Activated naive CD8-positive, alpha-beta T cell treated with anti-CD3 and anti-CD28 coated beads, Interleukin-2, amount 50 U/mL, for 24 hours (primary cell): ENCODE results near the gene IL12RB2.

ENCODE experiments used
- ATAC-seq: fragments of 150-1000 bp; cut with Tn5 transposase; one replicate; pipeline ENCODE4 v1.10.0; 2021
- DNase-seq: peaks from one replicate; pipeline ENCODE4 v3.0.0; 2021
- H3K27ac Mint-ChIP-seq: one replicate; pipeline ENCODE4 v1.8.0; 2021; ENCODE audit warnings: mild to moderate bottlenecking, mixed read lengths
- H3K27me3 Mint-ChIP-seq: one replicate; pipeline ENCODE4 v1.8.0; 2021; ENCODE audit warnings: mixed read lengths
- H3K36me3 Mint-ChIP-seq: one replicate; pipeline ENCODE4 v1.8.0; 2021; ENCODE audit warnings: low read depth, mixed read lengths
- H3K4me1 Mint-ChIP-seq: one replicate; pipeline ENCODE4 v1.8.0; 2021; ENCODE audit warnings: mixed read lengths
- H3K4me3 Mint-ChIP-seq: one replicate; pipeline ENCODE4 v1.8.0; 2021; ENCODE audit warnings: mild to moderate bottlenecking, moderate library complexity, mixed read lengths
- H3K9me3 Mint-ChIP-seq: one replicate; pipeline ENCODE4 v1.8.0; 2021; ENCODE audit warnings: mixed read lengths

Gene IL12RB2, protein sequence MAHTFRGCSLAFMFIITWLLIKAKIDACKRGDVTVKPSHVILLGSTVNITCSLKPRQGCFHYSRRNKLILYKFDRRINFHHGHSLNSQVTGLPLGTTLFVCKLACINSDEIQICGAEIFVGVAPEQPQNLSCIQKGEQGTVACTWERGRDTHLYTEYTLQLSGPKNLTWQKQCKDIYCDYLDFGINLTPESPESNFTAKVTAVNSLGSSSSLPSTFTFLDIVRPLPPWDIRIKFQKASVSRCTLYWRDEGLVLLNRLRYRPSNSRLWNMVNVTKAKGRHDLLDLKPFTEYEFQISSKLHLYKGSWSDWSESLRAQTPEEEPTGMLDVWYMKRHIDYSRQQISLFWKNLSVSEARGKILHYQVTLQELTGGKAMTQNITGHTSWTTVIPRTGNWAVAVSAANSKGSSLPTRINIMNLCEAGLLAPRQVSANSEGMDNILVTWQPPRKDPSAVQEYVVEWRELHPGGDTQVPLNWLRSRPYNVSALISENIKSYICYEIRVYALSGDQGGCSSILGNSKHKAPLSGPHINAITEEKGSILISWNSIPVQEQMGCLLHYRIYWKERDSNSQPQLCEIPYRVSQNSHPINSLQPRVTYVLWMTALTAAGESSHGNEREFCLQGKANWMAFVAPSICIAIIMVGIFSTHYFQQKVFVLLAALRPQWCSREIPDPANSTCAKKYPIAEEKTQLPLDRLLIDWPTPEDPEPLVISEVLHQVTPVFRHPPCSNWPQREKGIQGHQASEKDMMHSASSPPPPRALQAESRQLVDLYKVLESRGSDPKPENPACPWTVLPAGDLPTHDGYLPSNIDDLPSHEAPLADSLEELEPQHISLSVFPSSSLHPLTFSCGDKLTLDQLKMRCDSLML

DNA sequence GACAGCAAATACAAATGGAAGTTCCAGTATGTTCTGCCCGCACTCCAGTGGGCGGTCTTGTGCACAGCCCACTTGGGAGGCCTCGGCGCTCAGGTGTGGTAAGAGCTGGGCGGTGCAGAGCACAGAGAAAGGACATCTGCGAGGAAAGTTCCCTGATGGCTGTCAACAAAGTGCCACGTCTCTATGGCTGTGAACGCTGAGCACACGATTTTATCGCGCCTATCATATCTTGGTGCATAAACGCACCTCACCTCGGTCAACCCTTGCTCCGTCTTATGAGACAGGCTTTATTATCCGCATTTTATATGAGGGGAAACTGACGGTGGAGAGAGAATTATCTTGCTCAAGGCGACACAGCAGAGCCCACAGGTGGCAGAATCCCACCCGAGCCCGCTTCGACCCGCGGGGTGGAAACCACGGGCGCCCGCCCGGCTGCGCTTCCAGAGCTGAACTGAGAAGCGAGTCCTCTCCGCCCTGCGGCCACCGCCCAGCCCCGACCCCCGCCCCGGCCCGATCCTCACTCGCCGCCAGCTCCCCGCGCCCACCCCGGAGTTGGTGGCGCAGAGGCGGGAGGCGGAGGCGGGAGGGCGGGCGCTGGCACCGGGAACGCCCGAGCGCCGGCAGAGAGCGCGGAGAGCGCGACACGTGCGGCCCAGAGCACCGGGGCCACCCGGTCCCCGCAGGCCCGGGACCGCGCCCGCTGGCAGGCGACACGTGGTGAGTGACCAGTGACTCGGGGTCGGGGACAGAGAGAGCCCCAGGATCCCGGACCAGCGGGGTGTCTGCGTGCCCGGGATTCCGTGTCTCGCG is at the start of gene IL12RB2:
TSS of gene IL12RB2 (plus strand) at position 623 of the 810 bp plus-strand sequence. CDS start 12,496 bp downstream, outside the sequence.
- no peaks in the 10 kb centered on the region for H3K9me3 Mint-ChIP-seq
- peak; percentile 62 for DNase-seq
- peak within 1 kb of the TSS; percentile 97 for H3K27ac Mint-ChIP-seq
- peaks cover 36% of the 10 kb centered on the region for H3K36me3 Mint-ChIP-seq
- peaks cover 11% of the 10 kb centered on the region for H3K27me3 Mint-ChIP-seq
- H3K4me1 Mint-ChIP-seq: peaks cover 70% of the 10 kb centered on the region
- peak within 1 kb of the TSS; percentile 94 for H3K4me3 Mint-ChIP-seq
- peak; percentile 84 for ATAC-seq

DNA sequence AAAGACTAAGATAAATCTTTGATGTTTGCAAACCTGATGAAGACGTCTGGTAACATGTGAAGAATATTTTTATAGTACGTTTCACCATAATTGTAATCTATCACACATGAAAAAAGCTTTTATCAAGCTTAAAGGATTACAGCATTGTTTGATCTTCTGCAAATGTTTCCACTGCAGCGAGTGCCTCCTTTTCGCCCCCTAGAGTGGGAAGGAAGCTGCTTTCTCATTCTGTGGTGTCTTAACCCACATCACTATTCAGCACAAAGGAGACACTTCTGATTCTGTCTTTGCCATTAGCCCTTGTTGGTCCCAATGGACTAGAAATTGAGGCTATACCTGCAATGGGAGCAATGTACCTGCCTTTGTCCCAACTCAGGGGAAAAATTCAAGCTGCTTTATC is 46.0 kb upstream of the IL12RB2 start:
- peak; percentile 66 for ATAC-seq
- Mint-ChIP-seq H3K4me1 (peaks cover 38% of the 10 kb centered on the region), H3K27me3 (no peaks in the 10 kb centered on the region), H3K36me3 (no peaks in the 10 kb centered on the region), H3K27ac (no peak overlapping the region), H3K4me3 (no peak overlapping the region), H3K9me3 (no peaks in the 10 kb centered on the region)
- no peak for DNase-seq

DNA sequence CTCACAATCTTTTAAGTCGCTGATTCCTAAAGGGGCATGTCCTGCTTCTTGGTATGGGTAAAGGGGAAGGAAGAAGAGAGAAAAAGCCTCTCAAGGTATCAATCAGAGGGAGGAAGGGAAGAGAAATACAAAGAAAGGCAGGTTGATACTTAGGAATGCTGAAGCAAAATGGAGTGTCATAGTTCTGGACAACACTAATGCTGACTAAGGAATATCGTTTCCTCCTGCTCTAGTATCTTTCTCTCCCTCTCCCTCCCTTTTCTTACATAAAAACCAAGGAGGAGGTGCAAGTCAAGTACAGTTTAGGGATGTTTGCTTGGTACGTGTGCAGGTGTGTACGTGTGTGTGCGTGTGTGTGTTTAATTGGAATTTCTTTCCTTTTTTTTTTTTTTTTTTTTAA is 44.9 kb upstream of the IL12RB2 start:
- no peaks in the 10 kb centered on the region for H3K36me3 Mint-ChIP-seq
- no peaks in the 10 kb centered on the region for H3K27me3 Mint-ChIP-seq
- H3K9me3 Mint-ChIP-seq: no peaks in the 10 kb centered on the region
- no peak overlapping the region for H3K27ac Mint-ChIP-seq
- no peak overlapping the region for H3K4me3 Mint-ChIP-seq
- DNase-seq (no peak), ATAC-seq (no peak)
- H3K4me1 Mint-ChIP-seq: peaks cover 39% of the 10 kb centered on the region

DNA sequence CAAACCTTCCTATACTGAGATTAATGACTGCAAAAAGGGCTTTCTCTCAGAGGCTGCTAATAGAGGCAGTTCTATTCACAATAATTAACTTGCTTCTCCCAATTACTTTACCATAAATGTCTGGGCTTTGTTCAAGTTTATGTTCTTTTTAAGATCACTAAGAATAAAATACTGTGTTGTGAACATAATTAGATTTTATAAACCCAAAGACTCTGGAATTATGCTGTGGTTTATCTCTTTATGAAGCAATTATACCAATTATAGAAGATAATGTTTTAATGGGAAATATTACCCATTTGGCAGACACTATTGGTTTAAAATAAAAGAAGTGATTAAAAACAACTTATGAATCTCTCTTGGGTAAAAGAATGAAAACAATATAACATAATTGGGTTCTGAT is 43.5 kb upstream of the IL12RB2 start:
- Mint-ChIP-seq H3K4me3 (no peak overlapping the region), H3K4me1 (peaks cover 41% of the 10 kb centered on the region)
- ATAC-seq: no peak

DNA sequence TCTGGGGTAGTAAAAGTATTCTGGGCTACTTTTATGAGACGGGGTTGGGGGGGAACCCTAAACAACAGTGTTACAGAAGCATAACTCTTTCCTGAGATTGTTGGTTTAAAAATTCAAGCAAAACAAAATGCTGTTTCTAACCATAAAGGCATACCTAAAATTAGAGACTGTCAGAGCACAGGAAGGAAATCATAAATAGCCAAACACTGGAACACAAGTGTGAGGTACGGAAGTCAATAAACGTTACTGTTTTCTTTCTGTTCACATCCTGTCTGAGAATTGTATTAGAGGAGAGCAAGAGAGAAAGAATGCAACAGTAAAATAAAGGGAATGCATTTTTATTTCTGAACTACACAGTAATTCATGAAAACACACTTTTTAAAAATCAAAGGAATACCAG is 42.8 kb upstream of the IL12RB2 start:
- ATAC-seq (no peak), DNase-seq (no peak)
- Mint-ChIP-seq H3K9me3 (peaks cover under 1% of the 10 kb centered on the region), H3K27ac (no peak overlapping the region), H3K27me3 (no peaks in the 10 kb centered on the region), H3K4me3 (peak overlapping the region; percentile 18), H3K4me1 (peaks cover 41% of the 10 kb centered on the region), H3K36me3 (no peaks in the 10 kb centered on the region)

More for the DNA sequence above, 43.5 kb upstream of the IL12RB2 start:
- no peaks in the 10 kb centered on the region for H3K36me3 Mint-ChIP-seq
- DNase-seq: no peak
- no peaks in the 10 kb centered on the region for H3K9me3 Mint-ChIP-seq
- no peak overlapping the region for H3K27ac Mint-ChIP-seq
- no peaks in the 10 kb centered on the region for H3K27me3 Mint-ChIP-seq

DNA sequence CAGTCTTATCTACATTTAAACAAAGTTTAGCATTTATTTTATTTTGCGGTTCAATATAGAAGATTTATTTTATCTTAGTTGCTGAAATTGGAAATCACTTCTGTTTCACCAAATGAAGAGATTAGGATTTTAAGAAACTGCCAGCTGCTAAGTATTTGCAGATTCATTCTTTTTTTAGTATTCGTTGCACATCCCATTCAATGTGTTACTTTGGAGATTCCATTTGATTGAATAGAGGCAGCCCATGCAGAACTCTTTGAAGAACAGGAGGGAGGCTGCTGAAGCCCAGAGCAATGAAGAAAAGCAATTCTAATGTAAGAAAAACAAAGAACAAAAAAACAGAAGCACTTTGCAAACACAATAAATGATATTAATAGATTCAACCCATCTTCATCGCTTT is 38.6 kb upstream of the IL12RB2 start:
- Mint-ChIP-seq H3K9me3 (peaks cover 34% of the 10 kb centered on the region), H3K27me3 (no peaks in the 10 kb centered on the region), H3K36me3 (peaks cover 20% of the 10 kb centered on the region)

DNA sequence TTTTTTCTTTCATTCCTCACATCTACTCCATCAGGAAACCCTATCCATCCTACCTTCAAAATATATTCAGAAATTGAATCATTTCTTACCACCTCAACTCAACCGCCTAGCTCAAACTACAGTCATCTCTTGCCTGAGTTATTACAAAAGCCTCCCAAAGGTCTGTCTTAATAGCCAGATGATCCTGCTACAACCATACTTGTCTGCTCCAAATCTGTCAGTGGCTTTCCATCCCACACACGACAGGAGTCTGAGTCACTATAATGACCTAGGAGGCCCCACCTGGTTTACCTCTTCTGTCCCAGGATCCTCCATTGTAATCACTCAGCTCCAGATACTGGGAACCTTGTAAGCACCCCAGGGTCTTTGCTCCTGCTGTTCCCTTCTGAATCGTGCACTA is 37.1 kb upstream of the IL12RB2 start:
- Mint-ChIP-seq H3K36me3 (peaks cover 21% of the 10 kb centered on the region), H3K9me3 (peaks cover 34% of the 10 kb centered on the region), H3K27me3 (no peaks in the 10 kb centered on the region), H3K27ac (peak overlapping the region; percentile 40), H3K4me1 (peaks cover 55% of the 10 kb centered on the region), H3K4me3 (no peak overlapping the region)
- peak; percentile 41 for ATAC-seq
- no peak for DNase-seq

More for the DNA sequence above, 38.6 kb upstream of the IL12RB2 start:
- peaks cover 49% of the 10 kb centered on the region for H3K4me1 Mint-ChIP-seq
- DNase-seq (no peak), ATAC-seq (no peak)
- no peak overlapping the region for H3K4me3 Mint-ChIP-seq
- no peak overlapping the region for H3K27ac Mint-ChIP-seq

DNA sequence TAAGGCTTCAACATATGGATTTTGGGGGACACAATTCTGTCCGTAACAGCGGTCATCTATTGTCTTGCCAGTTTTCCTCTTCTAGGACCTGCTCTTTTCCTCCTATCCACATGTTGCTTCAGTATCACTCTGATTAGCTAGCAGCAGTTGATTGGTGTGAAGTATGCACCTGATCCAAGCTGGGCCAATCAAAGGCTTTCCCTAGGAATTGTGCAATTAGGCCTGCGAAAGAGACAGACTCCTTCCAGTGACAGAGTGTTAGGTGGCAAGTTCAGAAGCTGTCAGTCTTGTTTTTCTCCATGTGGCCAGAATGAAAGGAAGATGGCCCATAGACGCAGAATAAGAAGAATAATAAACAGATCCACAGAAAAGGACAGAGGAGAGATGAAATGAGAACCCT is 34.1 kb upstream of the IL12RB2 start:
- Mint-ChIP-seq H3K4me3 (no peak overlapping the region), H3K27ac (peak overlapping the region; percentile 89)
- DNase-seq: no peak

DNA sequence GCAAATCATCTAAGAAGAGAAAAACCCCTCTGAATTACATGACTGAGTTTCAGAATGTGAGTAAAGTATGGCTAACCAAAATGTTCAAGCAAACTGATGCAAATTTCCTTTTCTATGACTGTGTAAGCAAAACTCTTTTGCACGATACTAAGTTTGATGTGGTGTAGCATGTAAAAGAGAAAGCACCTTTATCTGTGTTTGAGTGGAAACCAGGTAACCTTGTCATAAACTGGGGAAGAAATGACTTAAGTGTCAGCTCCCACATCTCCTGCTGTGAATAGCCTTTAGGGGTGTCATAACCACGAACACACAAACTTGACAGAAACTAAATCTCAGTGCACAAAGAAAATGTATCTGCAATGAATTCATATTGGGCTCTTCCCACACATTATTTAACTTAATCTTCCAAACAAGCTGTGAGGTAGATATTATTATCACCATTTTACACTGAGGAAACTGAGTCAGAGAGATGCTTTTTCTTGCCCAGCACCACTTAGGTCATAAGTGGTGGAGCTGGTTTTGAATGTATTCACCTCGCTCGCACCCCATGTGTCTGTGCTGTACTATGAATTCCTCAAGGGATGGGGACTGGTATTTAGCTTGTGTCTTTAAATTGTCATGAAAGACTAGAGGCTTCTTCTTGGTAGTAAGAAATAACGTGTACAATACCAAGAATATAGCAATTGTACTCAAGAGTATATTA is 32.9 kb upstream of the IL12RB2 start:
- DNase-seq: no peak
- Mint-ChIP-seq H3K27me3 (no peaks in the 10 kb centered on the region), H3K4me1 (peaks cover 60% of the 10 kb centered on the region), H3K36me3 (peaks cover 35% of the 10 kb centered on the region), H3K4me3 (peak overlapping the region; percentile 2), H3K27ac (peak overlapping the region; percentile 89), H3K9me3 (peaks cover 34% of the 10 kb centered on the region)
- peak; percentile 98 for ATAC-seq

More for the DNA sequence above, 34.1 kb upstream of the IL12RB2 start:
- no peaks in the 10 kb centered on the region for H3K27me3 Mint-ChIP-seq
- peaks cover 35% of the 10 kb centered on the region for H3K36me3 Mint-ChIP-seq
- H3K9me3 Mint-ChIP-seq: peaks cover 34% of the 10 kb centered on the region
- peaks cover 60% of the 10 kb centered on the region for H3K4me1 Mint-ChIP-seq
- no peak for ATAC-seq

DNA sequence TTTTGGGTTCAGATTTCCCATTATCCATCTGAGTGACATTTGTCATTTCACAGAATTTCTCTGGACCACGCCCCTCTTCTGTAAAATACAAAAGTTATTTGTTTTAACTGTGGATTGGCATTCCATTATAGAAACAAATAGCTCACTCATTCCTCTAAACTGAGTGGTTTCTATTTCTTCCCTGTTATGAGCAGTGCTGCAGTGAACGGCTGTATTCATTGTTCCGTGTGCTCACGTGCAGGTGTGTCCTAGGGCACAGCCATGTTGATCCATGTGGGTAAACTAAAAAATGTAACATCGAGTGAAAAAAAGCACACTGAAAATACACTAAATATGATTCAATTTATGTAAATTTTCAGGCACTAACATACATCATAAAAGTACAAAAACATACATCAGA is 27.0 kb upstream of the IL12RB2 start:
- H3K4me3 Mint-ChIP-seq: no peak overlapping the region
- no peaks in the 10 kb centered on the region for H3K9me3 Mint-ChIP-seq
- no peak for ATAC-seq
- H3K36me3 Mint-ChIP-seq: peaks cover 14% of the 10 kb centered on the region
- no peak for DNase-seq
- H3K4me1 Mint-ChIP-seq: peaks cover 34% of the 10 kb centered on the region
- H3K27me3 Mint-ChIP-seq: peaks cover 4% of the 10 kb centered on the region
- no peak overlapping the region for H3K27ac Mint-ChIP-seq

DNA sequence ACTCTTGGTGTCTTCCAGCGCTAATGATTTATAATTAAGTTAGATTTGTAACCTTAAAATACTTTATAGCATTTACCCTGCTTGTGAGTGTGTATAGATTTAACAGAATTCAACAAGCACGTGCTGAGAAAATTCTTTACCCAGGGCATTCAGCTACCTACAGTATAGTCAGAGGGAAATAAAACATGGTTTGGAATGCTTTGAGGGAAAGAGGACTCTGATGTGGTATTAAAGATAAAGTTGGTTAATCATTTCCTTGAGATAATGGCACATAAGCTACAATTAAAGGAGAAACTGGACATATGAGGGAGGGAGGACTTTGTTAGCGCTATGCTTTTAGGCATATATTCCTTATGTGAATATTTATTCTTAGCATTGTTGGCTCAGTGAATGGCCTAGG is 26.4 kb upstream of the IL12RB2 start:
- no peak overlapping the region for H3K27ac Mint-ChIP-seq
- peaks cover 34% of the 10 kb centered on the region for H3K4me1 Mint-ChIP-seq
- DNase-seq: no peak
- H3K4me3 Mint-ChIP-seq: no peak overlapping the region
- ATAC-seq: no peak
- H3K9me3 Mint-ChIP-seq: no peaks in the 10 kb centered on the region
- peaks cover 4% of the 10 kb centered on the region for H3K27me3 Mint-ChIP-seq
- peaks cover 9% of the 10 kb centered on the region for H3K36me3 Mint-ChIP-seq

DNA sequence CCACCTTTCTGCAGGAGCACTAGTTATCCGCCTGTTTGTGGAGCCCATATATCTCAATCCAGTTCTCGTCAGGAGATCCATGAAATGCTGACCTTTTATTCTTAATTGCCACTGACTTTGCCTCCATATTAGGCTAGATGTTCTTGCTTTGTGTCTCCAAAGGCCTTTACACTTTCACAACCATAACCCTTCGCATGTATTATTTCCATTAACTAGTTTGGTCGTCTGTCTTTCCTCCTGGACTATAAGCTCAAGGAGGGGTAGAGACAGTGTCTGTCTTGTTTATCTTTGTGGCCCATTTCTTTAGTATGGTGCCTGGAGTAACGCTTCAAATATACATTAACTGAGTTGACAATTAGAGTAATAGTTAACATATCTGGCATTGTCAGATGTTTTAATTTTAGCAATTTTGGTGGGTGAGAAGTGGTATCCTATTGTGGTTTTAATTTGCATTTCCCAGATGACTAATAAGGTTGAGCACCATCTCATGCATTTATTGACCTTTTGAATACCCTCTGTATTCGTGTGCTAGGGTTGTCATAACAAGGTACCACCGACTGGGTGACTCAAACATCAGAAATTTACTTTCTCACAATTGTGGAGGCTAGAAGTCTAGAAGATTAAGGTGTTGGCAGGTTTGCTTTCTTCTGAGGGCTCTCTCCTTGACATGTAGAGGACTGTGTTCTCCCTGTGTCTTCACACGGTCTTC is 21.7 kb upstream of the IL12RB2 start:
- peaks cover 52% of the 10 kb centered on the region for H3K4me1 Mint-ChIP-seq
- H3K4me3 Mint-ChIP-seq: peak overlapping the region; percentile 16
- ATAC-seq (peak; percentile 98), DNase-seq (no peak)
- H3K27ac Mint-ChIP-seq: peak overlapping the region; percentile 97
- peaks cover 6% of the 10 kb centered on the region for H3K9me3 Mint-ChIP-seq
- H3K36me3 Mint-ChIP-seq: peaks cover 5% of the 10 kb centered on the region
- H3K27me3 Mint-ChIP-seq: peaks cover 4% of the 10 kb centered on the region

DNA sequence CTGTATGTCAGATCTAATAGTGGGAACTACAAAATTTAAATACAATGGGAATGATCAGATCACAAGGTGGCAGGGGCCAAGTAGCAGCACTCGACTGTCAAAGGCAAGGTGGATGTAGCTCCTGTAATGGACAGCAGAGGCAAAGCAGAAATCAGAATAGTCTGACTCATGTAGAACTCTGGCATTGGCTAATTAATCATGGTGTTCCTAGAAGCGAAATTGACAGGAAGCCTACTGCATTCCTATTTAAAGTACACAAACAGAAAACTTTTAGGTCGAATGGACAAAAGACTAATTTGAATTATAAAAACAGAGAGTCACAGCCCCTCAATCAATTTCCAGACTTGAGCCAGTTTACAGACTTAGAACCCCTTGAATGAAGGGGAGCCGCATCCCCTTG is 17.4 kb upstream of the IL12RB2 start:
- ATAC-seq (no peak), DNase-seq (no peak)
- no peak overlapping the region for H3K4me3 Mint-ChIP-seq
- H3K4me1 Mint-ChIP-seq: peaks cover 45% of the 10 kb centered on the region
- H3K27ac Mint-ChIP-seq: no peak overlapping the region
- H3K27me3 Mint-ChIP-seq: peaks cover 5% of the 10 kb centered on the region
- peaks cover 12% of the 10 kb centered on the region for H3K9me3 Mint-ChIP-seq
- peaks cover 5% of the 10 kb centered on the region for H3K36me3 Mint-ChIP-seq
